HG03280 (cell line): Measurements from ENCODE around the gene P2RY14.
A peak's percentile ranks its signal among the peaks of the same experiment; 100 is the strongest.

Experiments used
- ATAC-seq: cut with Tn5 transposase; IDR thresholded peaks from one replicate; pipeline ENCODE4 v1.9.1; 2021; ENCODE audit warnings: mild to moderate bottlenecking, moderate library complexity; ENCODE audit not compliant: unreplicated experiment

Gene P2RY14

GRCh38 chr3:151301787-151302186 is 23.4 kb upstream of the P2RY14 start:
- no peak for ATAC-seq

GRCh38 chr3:151300539-151300938 is 22.2 kb upstream of the P2RY14 start:
- no peak for ATAC-seq

GRCh38 chr3:151299006-151299405 is 20.7 kb upstream of the P2RY14 start:
- no peak for ATAC-seq

- ATAC-seq, result no peak
These were observed 19.1 kb upstream of the P2RY14 start for GRCh38 chr3:151297429-151297828.

- no peak for ATAC-seq
These were observed 17.9 kb upstream of the P2RY14 start for GRCh38 chr3:151296226-151296625.

GRCh38 chr3:151293127-151293526 is 14.8 kb upstream of the P2RY14 start:
- ATAC-seq, result no peak

GRCh38 chr3:151290673-151291072 is 12.3 kb upstream of the P2RY14 start:
- ATAC-seq, result no peak

- ATAC-seq, result no peak
These were observed 11.1 kb upstream of the P2RY14 start for GRCh38 chr3:151289445-151289844.

- no peak for ATAC-seq
These were observed 7.6 kb upstream of the P2RY14 start for GRCh38 chr3:151285940-151286339.

- ATAC-seq, result no peak
These were observed 5.6 kb upstream of the P2RY14 start for GRCh38 chr3:151283907-151284461.

GRCh38 chr3:151283387-151283786 is 5.0 kb upstream of the P2RY14 start:
- no peak for ATAC-seq

- no peak for ATAC-seq
These were observed 4.6 kb upstream of the P2RY14 start for GRCh38 chr3:151282921-151283320.

- ATAC-seq, result no peak
These were observed 3.5 kb upstream of the P2RY14 start for GRCh38 chr3:151281671-151282324.

GRCh38 chr3:151276687-151277042 is 1.7 kb downstream of the P2RY14 start:
- no peak for ATAC-seq

GRCh38 chr3:151276038-151276686 is 2.2 kb downstream of the P2RY14 start:
- ATAC-seq, result no peak

GRCh38 chr3:151275091-151275490 is 3.3 kb downstream of the P2RY14 start:
- ATAC-seq, result no peak

- ATAC-seq, result no peak
These were observed 8.7 kb downstream of the P2RY14 start for GRCh38 chr3:151269631-151270030.

- ATAC-seq, result peak; percentile 28
These were observed 9.8 kb downstream of the P2RY14 start for GRCh38 chr3:151268267-151269235.

GRCh38 chr3:151267066-151267465 is 11.3 kb downstream of the P2RY14 start:
- no peak for ATAC-seq

- peak; percentile 98 for ATAC-seq
These were observed 12.5 kb downstream of the P2RY14 start for GRCh38 chr3:151265866-151266265.

GRCh38 chr3:151265166-151265565 is 13.2 kb downstream of the P2RY14 start:
- no peak for ATAC-seq
